GM18505 (cell line): Measurements from ENCODE around the gene AFMID.

Source experiments
- ATAC-seq: cut with Tn5 transposase; IDR thresholded peaks from one replicate; pipeline ENCODE4 v1.9.1; 2021; ENCODE audit not compliant: unreplicated experiment
- POLR2A ChIP-seq: IDR thresholded peaks from 4 replicates; pipeline ENCODE4 v1.6.1; 2011; ENCODE audit warnings: borderline replicate concordance; ENCODE audit not compliant: insufficient read depth, insufficient read length; ENCODE audit errors: extremely low read depth

The AFMID gene

DNA sequence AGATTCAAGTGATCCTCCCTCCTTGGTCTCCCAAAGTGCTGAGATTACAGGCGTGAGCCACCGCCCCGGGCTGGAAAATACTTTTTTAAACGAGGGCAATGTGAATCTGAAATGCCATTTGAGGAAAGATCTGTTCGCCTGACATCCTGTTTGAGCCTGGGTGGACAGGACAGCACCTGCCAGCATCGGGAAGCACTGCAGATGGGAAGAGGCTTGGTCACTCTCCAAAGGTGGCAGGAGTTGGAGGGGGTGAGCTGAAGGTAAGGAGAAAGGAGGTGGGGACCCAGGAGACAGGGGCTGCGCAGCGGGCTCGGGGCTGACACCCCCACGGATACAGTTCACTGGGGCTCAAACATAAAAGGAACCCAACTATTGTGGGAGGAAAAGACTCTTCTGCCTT lies 22.9 kb downstream of the AFMID start:
- TF ChIP-seq POLR2A: no peak
- ATAC-seq: no peak

DNA sequence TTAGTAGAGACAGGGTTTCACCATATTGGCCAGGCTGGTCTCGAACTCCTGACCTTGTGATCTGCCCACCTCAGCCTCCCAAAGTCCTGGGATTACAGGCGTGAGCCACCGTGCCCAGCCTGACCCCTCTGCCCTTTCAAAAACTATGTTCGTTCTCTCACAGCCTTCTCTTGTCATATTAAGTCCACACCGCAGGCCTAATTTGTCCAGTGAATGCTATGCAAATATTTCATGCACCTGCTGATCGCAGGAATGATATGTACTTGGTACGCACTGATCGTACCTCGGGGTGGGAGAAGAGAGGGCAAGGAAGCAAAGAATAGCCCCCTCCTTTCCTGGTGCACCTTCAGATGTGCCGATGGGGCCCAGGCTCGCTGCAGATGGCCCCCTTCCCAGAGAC lies 23.9 kb downstream of the AFMID start:
- TF ChIP-seq POLR2A: no peak

DNA sequence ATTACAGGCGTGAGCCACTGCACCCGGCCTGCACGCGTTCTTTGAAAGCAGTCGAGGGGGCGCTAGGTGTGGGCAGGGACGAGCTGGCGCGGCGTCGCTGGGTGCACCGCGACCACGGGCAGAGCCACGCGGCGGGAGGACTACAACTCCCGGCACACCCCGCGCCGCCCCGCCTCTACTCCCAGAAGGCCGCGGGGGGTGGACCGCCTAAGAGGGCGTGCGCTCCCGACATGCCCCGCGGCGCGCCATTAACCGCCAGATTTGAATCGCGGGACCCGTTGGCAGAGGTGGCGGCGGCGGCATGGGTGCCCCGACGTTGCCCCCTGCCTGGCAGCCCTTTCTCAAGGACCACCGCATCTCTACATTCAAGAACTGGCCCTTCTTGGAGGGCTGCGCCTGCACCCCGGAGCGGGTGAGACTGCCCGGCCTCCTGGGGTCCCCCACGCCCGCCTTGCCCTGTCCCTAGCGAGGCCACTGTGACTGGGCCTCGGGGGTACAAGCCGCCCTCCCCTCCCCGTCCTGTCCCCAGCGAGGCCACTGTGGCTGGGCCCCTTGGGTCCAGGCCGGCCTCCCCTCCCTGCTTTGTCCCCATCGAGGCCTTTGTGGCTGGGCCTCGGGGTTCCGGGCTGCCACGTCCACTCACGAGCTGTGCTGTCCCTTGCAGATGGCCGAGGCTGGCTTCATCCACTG lies 27.0 kb downstream of the AFMID start, which contains the start of gene BIRC5:
BIRC5 (plus strand) TSS at position 238 of the 690 bp plus-strand sequence; CDS start at position 302, 64 bp downstream.
- TF ChIP-seq POLR2A: peak; percentile 54
- ATAC-seq: peak; percentile 88

More for the DNA sequence above, 23.9 kb downstream of the AFMID start:
- ATAC-seq: no peak

DNA sequence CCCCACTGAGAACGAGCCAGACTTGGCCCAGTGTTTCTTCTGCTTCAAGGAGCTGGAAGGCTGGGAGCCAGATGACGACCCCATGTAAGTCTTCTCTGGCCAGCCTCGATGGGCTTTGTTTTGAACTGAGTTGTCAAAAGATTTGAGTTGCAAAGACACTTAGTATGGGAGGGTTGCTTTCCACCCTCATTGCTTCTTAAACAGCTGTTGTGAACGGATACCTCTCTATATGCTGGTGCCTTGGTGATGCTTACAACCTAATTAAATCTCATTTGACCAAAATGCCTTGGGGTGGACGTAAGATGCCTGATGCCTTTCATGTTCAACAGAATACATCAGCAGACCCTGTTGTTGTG lies 27.5 kb downstream of the AFMID start:
- ATAC-seq: no peak
- TF ChIP-seq POLR2A: no peak

DNA sequence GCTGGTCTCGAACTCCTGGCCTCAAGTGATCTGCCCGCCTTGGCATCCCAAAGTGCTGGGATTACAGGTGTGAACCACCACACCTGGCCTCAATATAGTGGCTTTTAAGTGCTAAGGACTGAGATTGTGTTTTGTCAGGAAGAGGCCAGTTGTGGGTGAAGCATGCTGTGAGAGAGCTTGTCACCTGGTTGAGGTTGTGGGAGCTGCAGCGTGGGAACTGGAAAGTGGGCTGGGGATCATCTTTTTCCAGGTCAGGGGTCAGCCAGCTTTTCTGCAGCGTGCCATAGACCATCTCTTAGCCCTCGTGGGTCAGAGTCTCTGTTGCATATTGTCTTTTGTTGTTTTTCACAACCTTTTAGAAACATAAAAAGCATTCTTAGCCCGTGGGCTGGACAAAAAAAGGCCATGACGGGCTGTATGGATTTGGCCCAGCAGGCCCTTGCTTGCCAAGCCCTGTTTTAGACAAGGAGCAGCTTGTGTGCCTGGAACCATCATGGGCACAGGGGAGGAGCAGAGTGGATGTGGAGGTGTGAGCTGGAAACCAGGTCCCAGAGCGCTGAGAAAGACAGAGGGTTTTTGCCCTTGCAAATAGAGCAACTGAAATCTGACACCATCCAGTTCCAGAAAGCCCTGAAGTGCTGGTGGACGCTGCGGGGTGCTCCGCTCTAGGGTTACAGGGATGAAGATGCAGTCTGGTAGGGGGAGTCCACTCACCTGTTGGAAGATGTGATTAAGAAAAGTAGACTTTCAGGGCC lies 32.4 kb downstream of the AFMID start:
- ATAC-seq: no peak
- no peak for TF ChIP-seq POLR2A

DNA sequence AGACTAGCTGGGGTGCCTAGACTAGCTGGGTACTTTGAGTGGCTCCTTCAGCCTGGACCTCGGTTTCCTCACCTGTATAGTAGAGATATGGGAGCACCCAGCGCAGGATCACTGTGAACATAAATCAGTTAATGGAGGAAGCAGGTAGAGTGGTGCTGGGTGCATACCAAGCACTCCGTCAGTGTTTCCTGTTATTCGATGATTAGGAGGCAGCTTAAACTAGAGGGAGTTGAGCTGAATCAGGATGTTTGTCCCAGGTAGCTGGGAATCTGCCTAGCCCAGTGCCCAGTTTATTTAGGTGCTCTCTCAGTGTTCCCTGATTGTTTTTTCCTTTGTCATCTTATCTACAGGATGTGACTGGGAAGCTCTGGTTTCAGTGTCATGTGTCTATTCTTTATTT lies 35.9 kb downstream of the AFMID start:
- no peak for ATAC-seq
- no peak for TF ChIP-seq POLR2A

DNA sequence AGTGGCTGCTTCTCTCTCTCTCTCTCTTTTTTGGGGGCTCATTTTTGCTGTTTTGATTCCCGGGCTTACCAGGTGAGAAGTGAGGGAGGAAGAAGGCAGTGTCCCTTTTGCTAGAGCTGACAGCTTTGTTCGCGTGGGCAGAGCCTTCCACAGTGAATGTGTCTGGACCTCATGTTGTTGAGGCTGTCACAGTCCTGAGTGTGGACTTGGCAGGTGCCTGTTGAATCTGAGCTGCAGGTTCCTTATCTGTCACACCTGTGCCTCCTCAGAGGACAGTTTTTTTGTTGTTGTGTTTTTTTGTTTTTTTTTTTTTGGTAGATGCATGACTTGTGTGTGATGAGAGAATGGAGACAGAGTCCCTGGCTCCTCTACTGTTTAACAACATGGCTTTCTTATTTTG lies 36.6 kb downstream of the AFMID start:
- no peak for TF ChIP-seq POLR2A

DNA sequence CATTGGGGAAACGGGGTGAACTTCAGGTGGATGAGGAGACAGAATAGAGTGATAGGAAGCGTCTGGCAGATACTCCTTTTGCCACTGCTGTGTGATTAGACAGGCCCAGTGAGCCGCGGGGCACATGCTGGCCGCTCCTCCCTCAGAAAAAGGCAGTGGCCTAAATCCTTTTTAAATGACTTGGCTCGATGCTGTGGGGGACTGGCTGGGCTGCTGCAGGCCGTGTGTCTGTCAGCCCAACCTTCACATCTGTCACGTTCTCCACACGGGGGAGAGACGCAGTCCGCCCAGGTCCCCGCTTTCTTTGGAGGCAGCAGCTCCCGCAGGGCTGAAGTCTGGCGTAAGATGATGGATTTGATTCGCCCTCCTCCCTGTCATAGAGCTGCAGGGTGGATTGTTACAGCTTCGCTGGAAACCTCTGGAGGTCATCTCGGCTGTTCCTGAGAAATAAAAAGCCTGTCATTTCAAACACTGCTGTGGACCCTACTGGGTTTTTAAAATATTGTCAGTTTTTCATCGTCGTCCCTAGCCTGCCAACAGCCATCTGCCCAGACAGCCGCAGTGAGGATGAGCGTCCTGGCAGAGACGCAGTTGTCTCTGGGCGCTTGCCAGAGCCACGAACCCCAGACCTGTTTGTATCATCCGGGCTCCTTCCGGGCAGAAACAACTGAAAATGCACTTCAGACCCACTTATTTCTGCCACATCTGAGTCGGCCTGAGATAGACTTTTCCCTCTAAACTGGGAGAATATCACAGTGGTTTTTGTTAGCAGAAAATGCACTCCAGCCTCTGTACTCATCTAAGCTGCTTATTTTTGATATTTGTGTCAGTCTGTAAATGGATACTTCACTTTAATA lies 37.3 kb downstream of the AFMID start:
- no peak for ATAC-seq
- TF ChIP-seq POLR2A: no peak

More for the DNA sequence above, 36.6 kb downstream of the AFMID start:
- no peak for ATAC-seq

DNA sequence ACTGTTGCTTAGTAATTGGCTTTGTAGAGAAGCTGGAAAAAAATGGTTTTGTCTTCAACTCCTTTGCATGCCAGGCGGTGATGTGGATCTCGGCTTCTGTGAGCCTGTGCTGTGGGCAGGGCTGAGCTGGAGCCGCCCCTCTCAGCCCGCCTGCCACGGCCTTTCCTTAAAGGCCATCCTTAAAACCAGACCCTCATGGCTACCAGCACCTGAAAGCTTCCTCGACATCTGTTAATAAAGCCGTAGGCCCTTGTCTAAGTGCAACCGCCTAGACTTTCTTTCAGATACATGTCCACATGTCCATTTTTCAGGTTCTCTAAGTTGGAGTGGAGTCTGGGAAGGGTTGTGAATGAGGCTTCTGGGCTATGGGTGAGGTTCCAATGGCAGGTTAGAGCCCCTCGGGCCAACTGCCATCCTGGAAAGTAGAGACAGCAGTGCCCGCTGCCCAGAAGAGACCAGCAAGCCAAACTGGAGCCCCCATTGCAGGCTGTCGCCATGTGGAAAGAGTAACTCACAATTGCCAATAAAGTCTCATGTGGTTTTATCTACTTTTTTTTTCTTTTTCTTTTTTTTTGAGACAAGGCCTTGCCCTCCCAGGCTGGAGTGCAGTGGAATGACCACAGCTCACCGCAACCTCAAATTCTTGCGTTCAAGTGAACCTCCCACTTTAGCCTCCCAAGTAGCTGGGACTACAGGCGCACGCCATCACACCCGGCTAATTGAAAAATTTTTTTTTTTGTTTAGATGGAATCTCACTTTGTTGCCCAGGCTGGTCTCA lies 38.1 kb downstream of the AFMID start:
- TF ChIP-seq POLR2A: no peak
- no peak for ATAC-seq

DNA sequence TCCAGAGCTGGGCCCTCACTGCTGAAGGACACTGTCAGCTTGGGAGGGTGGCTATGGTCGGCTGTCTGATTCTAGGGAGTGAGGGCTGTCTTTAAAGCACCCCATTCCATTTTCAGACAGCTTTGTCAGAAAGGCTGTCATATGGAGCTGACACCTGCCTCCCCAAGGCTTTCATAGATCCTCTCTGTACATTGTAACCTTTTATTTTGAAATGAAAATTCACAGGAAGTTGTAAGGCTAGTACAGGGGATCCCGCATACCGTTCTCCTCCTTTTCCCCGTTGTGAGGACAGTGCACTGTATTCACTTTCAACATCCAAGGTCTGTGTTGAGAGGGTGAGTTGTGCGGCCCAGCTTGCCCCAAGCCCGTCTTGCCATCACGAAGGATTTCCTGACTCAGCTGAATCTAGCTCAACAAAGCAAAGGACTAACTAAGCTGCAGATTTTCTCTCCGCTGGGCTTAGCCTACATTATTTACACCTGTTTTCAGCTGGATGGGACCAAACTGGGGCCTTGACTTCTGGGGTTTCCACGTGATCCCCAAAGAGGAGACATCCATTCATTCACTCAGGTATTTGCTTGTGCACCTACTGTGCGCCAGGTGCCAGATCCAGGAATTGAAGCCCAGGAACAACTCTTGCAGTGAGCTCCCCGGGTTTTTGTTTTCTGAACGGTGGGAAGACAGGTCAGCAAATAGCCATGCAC lies 39.0 kb downstream of the AFMID start:
- no peak for ATAC-seq
- TF ChIP-seq POLR2A: no peak

DNA sequence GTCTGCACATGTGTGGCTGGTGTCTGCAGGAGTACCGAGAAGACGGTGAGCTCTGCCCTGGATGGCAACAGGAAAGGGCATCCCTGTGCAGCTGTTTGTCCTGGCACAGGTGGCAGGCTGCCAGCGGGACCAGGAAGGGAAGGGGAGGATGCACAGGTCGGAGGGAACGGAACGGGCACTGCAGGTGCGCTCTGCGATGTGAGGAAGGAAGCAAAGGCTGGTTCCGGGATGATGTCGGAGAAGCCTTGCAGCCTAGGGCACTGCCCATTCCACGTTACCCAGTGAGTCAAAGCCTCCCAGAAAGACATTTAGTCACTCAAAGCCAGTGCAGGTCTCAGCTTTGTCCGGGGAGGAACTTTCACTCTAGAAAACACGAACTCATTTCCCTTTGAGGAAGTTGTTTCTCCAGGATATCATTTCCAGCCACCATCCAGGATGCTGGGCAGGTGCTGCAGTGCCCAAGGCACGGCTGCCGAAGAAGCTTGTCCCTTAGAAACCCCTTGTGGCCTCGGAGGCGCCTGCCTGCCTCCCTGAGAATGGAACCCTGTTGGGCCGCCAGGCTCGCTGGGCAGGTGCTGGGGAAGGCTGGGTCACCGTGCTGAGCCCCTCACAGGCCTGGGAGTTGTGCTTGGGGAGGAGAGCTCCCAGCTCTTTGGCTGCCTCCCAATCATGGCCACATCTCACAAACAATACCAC lies 39.7 kb downstream of the AFMID start:
- ATAC-seq: no peak
- TF ChIP-seq POLR2A: no peak
